Bronchial epithelial cell (primary cell): ENCODE results near the gene ABO. TPM values are rescaled to one million over a fixed set of nuclear protein-coding genes. Genes with fewer than 3 reads are reported as not detected.
"Not testable (repeated sequence)": the region's sequence is repeated elsewhere in the genome, so short reads cannot be mapped to it uniquely, and the experiment has no call there.

ENCODE experiments used
- DNase-seq: peaks from one replicate; pipeline ENCODE4 v3.0.0-alpha.2; 2010; ENCODE audit warnings: low read depth
- FAIRE-seq: peaks from 2 replicates; lab custom pipeline; 2011; peaks lifted over from hg19 to GRCh38; lab: Jason Lieb, UNC
- H3K27me3 ChIP-seq: 2 replicates; pipeline ENCODE4 v1.5.1; 2011; ENCODE audit warnings: low read length; ENCODE audit not compliant: control insufficient read depth, insufficient read depth
- H3K36me3 ChIP-seq: 2 replicates; pipeline ENCODE4 v1.5.1; 2011; ENCODE audit warnings: low read length; ENCODE audit not compliant: control insufficient read depth, insufficient read depth
- H3K4me3 ChIP-seq: 2 replicates; pipeline ENCODE4 v1.5.1; 2011; ENCODE audit warnings: mild to moderate bottlenecking, low read depth, low read length, control low read depth
- total RNA-seq: library from RNA; depleted of rRNA; stranded (reverse); fragments of >200 nt; gene quantifications from 2 replicates; pipeline ENCODE4 v1.2.1, GENCODE V29; 2014
- TF ChIP-seq, protein P1 (sequence below): IDR thresholded peaks from 2 replicates; pipeline ENCODE4 v1.5.1; 2011; ENCODE audit warnings: mild to moderate bottlenecking, moderate library complexity, low read length, control low read depth, inconsistent platforms; ENCODE audit not compliant: insufficient read depth, severe bottlenecking

The ABO gene
- total RNA-seq, 1 donor from 2014 or later = 1.8 TPM

DNA sequence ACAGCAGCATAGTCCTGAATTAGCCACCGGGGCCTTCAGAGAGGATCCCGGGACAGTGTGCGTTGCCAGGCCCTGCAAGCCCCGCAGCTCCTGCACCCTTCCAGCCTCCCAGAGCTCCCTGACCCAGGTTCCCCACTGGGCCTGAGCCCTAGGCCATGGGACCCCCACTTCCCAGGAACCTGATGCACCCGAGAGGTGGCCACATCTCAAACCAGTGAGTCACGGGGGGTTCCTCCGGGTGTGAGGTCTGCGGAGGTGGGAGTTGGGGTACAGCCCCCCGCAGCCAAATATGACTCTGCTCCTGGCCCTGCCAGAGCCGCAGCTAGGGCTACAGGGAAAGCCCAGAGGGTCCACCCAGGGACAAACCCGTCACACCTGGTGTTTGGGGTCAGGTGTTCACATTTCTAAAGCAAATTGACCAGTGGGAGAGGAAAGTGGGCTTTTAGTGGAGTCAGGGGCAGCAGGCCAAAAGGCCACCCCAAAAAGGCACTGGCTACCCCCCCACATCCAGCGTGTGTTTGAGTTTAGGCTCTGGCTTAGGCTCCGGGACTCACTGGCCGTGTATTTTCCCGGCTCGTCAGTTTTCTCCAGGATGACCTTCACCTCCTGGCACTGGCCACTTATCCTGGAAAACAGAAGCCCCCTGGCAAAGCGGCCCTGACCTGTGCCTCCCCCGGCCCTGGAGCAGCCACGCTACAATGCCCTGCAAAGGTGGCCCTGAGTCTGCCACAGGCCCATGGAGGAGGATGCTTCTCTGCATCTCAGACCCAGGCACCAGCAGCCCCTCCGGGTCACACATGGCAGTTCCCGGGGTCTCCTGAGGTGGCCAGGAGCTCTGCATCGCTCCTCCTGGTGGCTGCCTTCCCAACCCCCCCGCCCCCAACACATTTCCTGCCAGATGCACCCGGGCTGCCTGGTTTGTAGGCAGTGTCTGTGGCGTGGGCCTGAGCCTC, 48.5 kb downstream of the ABO start:
- FAIRE-seq = no peak
- no peak for DNase-seq
- H3K4me3 ChIP-seq = no peak overlapping the region
- TF ChIP-seq, protein P1, sequence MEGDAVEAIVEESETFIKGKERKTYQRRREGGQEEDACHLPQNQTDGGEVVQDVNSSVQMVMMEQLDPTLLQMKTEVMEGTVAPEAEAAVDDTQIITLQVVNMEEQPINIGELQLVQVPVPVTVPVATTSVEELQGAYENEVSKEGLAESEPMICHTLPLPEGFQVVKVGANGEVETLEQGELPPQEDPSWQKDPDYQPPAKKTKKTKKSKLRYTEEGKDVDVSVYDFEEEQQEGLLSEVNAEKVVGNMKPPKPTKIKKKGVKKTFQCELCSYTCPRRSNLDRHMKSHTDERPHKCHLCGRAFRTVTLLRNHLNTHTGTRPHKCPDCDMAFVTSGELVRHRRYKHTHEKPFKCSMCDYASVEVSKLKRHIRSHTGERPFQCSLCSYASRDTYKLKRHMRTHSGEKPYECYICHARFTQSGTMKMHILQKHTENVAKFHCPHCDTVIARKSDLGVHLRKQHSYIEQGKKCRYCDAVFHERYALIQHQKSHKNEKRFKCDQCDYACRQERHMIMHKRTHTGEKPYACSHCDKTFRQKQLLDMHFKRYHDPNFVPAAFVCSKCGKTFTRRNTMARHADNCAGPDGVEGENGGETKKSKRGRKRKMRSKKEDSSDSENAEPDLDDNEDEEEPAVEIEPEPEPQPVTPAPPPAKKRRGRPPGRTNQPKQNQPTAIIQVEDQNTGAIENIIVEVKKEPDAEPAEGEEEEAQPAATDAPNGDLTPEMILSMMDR = no peak
- peaks cover 3% of the 10 kb centered on the region for H3K27me3 ChIP-seq
- no peaks in the 10 kb centered on the region for H3K36me3 ChIP-seq

DNA sequence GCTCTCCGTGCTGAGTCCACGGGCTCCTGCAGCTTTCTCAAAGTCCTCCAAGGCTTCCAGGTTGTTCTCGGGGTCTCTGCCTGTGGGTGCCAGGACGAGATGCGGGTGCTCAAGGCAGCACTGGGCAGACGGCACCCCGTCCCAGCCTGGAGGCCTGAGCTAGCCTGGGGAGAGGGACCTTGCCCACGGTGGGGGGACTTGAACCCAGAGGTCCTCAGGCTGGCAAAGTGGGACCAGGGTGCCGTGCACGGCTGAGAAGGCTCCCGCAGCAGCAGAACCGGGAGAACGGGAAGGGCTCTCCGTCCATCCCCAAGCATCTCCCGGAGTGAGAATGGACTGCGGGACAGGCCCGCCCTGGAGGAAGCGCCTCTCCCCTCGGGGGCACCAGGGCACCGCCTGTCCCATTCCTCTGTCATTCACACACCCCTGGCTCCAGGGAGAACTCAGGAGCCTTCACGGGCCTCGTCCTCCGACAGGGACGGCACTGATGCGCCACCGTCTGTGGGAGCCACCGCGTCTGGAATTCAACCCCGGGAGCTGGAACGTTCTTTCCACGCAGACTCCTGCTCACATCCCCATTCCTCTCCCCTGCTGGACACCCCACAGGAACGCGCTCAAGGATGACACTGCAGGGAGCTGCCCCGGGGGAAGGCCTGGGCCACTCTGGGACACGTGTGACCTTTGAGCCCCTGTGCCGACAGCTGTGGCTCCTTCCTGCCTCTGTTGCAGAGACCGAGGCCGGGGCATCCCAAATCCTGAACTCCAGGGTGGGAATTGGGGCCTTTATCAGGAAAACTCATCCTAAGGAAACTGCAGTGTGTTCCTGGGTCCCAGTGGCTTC, 49.6 kb downstream of the ABO start:
- FAIRE-seq = no peak
- TF ChIP-seq, protein P1 = no peak
- Histone ChIP-seq H3K4me3 (no peak overlapping the region), H3K27me3 (peaks cover 3% of the 10 kb centered on the region), H3K36me3 (no peaks in the 10 kb centered on the region)
- DNase-seq = no peak

DNA sequence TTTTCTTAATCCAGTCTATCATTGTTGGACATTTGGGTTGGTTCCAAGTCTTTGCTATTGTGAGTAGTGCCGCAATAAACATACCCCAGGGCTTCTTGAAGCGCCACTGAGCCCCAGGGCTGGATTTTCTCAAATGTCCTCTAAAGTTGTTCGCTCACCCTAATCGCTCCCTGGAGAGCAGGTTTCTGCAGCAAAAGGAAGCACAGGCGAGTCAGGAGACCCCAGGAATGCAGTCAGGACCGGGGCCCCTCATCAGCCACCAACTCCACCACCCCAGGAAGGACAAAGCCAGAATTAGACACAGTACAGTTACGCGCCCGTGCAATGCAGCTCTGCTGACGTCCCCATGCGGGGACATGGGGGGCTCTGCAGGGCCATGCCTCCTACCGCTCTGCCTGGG, 50.2 kb downstream of the ABO start:
- TF ChIP-seq, protein P1 = no peak
- DNase-seq (no peak), FAIRE-seq (no peak)
- H3K36me3 ChIP-seq = no peaks in the 10 kb centered on the region
- peaks cover 3% of the 10 kb centered on the region for H3K27me3 ChIP-seq
- no peak overlapping the region for H3K4me3 ChIP-seq

DNA sequence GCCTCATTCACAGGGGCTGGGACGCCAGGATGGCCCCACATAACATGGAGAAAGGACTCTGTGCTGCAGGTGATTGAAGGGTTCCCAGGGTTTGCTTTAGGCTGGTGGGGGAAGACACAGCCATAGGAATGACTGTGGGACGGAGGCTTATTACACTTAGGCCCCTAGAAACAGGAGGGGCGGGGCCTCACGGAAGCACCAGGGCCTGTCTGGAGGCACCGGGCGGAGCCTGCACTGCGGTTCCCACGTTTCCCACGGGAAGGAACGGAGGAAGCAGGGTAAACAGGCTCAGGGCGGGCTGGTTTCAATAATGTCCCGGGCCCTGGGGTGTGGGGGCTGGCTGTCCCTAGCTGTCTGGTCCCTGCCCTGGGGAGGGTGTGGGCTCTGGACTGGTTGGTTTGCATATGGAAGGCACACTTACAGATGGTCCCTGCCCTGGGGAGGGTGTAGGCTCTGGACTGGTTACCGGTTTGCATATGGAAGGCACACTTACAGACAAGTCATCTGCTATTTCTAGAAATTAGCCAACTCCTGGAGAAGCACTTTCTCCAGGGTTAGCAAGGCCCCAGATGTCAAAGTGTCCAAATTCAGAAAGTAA, 51.7 kb downstream of the ABO start:
- H3K27me3 ChIP-seq, H3K4me3 ChIP-seq, H3K36me3 ChIP-seq, FAIRE-seq, DNase-seq: not testable (repeated sequence)

DNA sequence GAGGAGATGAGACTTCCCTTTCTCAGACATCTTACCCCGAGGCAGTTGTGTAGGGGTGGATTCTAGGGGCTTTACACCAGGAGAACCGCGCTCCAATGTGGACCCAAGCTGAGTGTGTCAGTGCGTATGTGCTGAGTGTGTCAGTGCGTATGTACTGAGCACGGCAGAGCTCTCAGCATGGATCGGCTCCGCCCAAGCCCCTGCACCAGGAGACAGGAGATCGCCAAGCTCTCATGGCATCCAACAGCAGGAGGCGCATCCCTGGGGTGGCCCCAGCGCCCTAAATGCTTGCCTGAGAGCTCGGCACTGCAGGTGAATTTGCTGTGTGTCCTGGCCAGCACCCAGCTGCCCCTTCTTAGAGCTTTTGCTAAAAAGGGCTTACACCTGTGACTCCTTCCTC, 53.0 kb downstream of the ABO start:
- not testable (repeated sequence) for FAIRE-seq, H3K27me3 ChIP-seq, DNase-seq, H3K4me3 ChIP-seq, H3K36me3 ChIP-seq

DNA sequence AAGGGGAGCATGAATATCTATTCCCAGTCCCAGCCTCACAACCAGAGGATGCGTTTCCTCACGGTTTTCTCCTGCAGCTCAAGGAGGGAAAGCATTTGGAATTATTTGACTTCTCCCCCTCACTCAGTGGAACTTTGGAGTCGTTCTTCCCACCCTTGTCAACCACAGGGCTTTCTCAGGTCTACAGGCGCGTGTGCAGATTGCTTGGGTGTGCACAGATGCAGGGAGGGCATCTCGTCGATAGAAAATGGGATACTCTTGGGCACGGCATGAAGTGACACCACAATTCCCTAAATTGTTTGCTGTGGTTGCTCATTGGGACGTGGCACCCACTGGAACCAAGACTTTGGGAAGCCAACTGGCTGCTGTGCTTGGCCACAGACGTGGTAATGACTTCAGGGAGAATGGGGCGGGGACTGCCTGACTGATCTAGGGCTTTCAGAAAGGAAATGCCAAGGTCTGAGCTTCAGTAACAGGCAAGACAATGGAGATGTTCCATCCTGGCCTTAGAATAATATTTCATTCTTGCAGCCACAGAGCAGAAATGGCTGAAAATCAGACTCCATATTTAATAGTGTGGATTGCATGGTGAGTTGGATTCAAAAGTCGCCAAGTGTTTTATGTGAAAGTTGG, 53.7 kb downstream of the ABO start:
- FAIRE-seq (no peak), DNase-seq (no peak)
- TF ChIP-seq, protein P1 = no peak
- H3K4me3 ChIP-seq = no peak overlapping the region
- no peaks in the 10 kb centered on the region for H3K27me3 ChIP-seq
- H3K36me3 ChIP-seq = no peaks in the 10 kb centered on the region

DNA sequence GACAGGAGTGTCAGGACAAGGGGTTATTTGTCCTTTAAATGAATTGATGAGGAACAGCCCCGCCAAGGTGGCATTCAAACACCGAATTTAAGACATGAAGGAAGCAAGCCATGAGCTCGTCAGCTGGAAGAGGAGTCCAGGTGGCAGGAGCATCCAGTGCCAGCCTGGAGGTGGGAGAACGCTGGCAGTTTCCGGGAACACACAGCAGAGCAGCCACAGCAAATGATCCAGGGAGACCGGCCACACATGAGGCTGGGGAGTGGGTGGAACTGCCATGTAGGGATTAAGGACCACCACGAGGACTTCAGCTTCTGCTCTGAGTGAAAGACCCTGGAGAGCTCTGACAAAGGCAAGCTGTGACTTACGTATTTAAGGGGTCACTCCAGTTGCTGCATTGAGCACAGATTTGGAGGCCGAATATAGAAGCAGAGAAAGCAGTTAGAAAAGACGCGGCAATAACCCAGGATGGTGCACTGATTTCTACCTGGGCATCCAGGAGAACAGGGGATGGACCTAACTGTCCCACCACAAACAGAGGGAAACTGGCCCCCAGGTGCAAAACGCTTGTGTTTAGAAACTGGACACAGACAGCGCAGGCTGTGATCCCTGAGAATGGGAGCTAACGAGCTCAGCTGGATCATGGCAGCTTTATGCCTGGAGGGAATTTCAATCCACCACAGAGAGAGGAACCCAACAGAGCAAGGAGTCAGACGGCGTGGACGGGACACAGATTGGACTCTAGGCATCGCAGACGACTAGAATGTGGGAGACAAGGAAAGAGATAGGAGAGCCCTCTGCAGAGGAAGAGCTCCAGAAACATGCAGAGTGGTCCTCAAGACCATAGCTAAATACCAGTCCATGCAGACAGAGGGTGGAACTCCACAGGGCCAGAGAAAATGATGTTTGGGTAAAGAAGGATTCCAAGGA, 56.7 kb downstream of the ABO start:
- FAIRE-seq, H3K27me3 ChIP-seq, H3K4me3 ChIP-seq, H3K36me3 ChIP-seq, DNase-seq: not testable (repeated sequence)

DNA sequence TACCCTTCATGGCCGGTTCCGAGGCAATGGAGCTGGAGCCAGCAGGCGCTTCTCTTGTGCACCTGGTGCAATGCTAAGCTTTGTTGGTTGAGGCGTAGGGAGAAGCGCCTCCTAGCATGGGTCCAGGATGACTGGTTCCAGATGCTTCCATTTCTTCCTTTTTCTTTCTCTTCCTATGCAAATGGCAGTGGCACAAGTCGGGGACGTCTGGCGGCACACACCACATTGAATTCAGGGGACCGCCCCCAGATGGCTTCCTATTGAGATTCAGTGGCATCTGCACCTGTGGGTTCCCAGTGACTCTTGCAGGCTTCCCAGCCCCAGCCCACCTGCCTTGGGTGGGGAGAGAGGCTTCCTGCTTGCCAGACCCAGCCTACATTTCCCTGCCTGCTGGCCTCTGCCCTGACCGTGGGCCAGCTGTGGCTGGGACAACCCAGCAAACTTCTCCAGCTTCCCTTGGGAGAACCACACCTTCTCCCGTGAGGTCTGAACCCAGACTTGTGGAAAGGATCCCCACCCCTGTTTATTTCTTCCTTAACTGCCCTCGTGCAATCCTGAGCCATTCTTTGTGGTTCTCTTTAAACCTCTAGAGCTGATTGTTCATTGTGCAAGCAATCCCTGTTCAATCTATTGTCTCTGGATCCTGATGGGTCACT, 57.5 kb downstream of the ABO start:
- not testable (repeated sequence) for H3K27me3 ChIP-seq, DNase-seq, H3K4me3 ChIP-seq, FAIRE-seq, H3K36me3 ChIP-seq
